Measurements from ENCODE around the gene GATAD2A.

DNA sequence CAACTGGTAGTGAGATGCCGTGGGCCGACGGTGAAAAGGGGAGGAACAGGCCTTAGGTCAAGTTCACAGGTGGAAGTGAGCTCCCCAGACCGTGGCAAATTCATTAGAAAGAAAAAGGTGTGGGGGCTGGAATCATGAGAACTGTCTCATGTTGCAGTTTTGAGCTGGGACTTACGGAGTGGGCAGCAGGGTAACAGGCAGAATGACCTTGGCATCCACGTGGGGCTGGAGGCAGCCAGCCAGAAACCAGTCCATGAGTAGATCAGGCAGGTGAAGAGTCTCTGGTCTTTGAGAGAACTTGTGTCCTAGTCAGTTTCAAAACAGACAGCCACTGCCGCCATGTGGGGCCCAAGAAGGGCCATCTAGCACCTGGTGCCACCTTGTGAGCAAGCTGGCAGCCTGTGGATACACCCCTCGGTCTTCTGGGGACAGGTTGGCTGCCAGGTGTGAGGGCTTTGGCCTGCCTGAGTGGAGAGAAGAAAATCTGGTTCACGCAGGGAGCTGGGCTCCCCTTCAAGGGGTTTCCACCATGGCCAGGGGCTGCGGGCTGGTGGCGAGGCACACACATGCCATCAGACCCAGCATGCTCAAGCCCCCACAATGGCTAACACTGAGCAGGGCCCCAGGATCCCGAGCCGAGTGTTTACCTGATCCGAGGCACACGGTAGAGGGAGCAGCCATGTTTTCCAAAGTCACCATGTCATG lies 86.0 kb downstream of the GATAD2A start:
- no peak for TF ChIP-seq EP300 (IDR thresholded peaks at IDR 0.05; ENCODE audit: low read length)
- TF ChIP-seq ZNF12 (CRISPR knock-in tag; IDR thresholded peaks at IDR 0.05) = no peak
- TF ChIP-seq SMARCB1 (IDR thresholded peaks at IDR 0.05; ENCODE audit: insufficient read length, low read depth) = no peak
- TF ChIP-seq RCOR1 (IDR thresholded peaks at IDR 0.05; ENCODE audit: borderline replicate concordance in 1 of 2, low read depth in 2 of 2, low read length in 2 of 2) = no peak
- no peak for TF ChIP-seq ZNF3 (CRISPR knock-in tag; IDR thresholded peaks at IDR 0.05)
- no peak for TF ChIP-seq GABPB1 (CRISPR knock-in tag; IDR thresholded peaks at IDR 0.05)
- TF ChIP-seq MAZ (CRISPR knock-in tag; conservative IDR thresholded peaks at IDR 0.05 in 1 of 2, IDR thresholded peaks at IDR 0.05 in 1 of 2) = no peak
- TF ChIP-seq TCFL5 (CRISPR knock-in tag; conservative IDR thresholded peaks at IDR 0.05) = no peak
- TF ChIP-seq ZNF766 (CRISPR knock-in tag; conservative IDR thresholded peaks at IDR 0.05) = no peak
- TF ChIP-seq GATAD2A (IDR thresholded peaks at IDR 0.05) = no peak
- no peak for TF ChIP-seq HNRNPK (IDR thresholded peaks at IDR 0.05; ENCODE audit: low read depth, low read length, poor library complexity, severe bottlenecking)
- no peak for TF ChIP-seq NR3C1 (CRISPR knock-in tag; IDR thresholded peaks at IDR 0.05)
- TF ChIP-seq BRF1 (IDR thresholded peaks at IDR 0.05; ENCODE audit: borderline replicate concordance, extremely low read depth, insufficient read length) = no peak
- TF ChIP-seq POLR2A (conservative IDR thresholded peaks at IDR 0.05) = no peak
